C4-2B (cell line): ENCODE measurements around the gene FAM174C.

Source experiments
- ZFX ChIP-seq: fragments of 450-650 bp; IDR thresholded peaks from 2 replicates; pipeline ENCODE4 v1.6.1; 2017
- TF ChIP-seq, protein P1 (sequence below): fragments of 450-650 bp; conservative IDR thresholded peaks from 2 replicates; pipeline ENCODE4 v1.5.1; 2017; ENCODE audit warnings: mild to moderate bottlenecking

DNA sequence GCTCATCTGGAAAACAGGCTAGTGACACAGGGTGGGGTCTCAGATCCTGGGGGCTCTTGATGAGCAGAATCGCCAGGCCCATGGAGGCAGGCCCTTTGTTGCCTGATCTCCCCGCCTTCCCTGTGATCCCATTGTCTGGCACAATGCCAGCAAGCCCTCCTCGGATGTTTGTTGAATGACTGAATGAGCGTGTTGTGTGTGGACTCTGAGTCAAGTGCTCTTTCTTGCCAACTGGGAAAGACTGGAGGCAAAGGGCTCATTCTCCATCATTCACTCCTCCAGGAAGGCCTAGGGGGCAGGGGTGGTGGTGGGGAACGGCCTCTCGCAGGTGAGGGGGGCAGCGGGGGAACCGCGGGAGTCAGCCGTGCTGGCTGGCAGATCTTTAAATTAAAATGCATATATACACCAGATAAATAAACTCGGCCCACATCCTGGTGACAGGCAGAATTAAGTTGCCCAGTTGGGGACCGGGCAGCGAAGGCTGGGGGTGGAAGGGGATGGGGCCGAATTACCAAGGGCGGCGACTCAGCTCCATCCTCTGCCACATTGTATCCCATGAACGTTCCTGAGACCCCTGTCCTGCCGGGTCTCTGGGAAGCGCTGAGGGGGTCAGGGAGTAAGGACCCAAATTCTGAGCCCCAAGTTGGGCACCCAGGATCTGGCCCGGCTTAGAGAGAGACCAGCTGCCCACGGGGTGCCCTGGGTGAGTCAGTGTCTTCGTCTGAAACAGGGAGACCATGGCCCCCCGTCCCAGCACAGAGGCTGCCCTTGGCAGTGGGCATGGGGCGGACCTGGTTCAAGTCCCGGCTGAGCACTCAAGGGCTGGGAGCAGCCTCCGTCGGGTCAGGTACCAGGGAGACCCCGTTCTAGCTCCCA lies 34.9 kb downstream of the FAM174C start:
- TF ChIP-seq, protein P1, sequence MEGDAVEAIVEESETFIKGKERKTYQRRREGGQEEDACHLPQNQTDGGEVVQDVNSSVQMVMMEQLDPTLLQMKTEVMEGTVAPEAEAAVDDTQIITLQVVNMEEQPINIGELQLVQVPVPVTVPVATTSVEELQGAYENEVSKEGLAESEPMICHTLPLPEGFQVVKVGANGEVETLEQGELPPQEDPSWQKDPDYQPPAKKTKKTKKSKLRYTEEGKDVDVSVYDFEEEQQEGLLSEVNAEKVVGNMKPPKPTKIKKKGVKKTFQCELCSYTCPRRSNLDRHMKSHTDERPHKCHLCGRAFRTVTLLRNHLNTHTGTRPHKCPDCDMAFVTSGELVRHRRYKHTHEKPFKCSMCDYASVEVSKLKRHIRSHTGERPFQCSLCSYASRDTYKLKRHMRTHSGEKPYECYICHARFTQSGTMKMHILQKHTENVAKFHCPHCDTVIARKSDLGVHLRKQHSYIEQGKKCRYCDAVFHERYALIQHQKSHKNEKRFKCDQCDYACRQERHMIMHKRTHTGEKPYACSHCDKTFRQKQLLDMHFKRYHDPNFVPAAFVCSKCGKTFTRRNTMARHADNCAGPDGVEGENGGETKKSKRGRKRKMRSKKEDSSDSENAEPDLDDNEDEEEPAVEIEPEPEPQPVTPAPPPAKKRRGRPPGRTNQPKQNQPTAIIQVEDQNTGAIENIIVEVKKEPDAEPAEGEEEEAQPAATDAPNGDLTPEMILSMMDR: no peak
- TF ChIP-seq ZFX: no peak
